Osteoblast (primary cell): ENCODE data around the gene TMPRSS9. TPM values are rescaled to one million over a fixed set of nuclear protein-coding genes. Genes with fewer than 3 reads are reported as not detected.

ENCODE experiments used
- DNase-seq: peaks from one replicate; pipeline ENCODE4 v3.0.0; 2011; ENCODE audit warnings: low spot score, mixed read lengths; ENCODE audit not compliant: insufficient read length; ENCODE audit errors: missing footprints
- H2AFZ ChIP-seq: 2 replicates; pipeline ENCODE4 v1.6.0; 2011; ENCODE audit warnings: mild to moderate bottlenecking, low read length
- H3K27ac ChIP-seq: 2 replicates; pipeline ENCODE4 v1.5.1; 2011; ENCODE audit warnings: mild to moderate bottlenecking, low read depth, low read length, moderate library complexity
- H3K27me3 ChIP-seq: 2 replicates; pipeline ENCODE4 v1.6.0; 2012; ENCODE audit warnings: mild to moderate bottlenecking, control low read depth, inconsistent platforms, low read length, moderate library complexity; ENCODE audit not compliant: insufficient read depth
- H3K36me3 ChIP-seq: 2 replicates; pipeline ENCODE4 v1.5.1; 2011; ENCODE audit warnings: mild to moderate bottlenecking, low read length, control low read depth, moderate library complexity; ENCODE audit not compliant: insufficient read depth
- H3K4me1 ChIP-seq: 2 replicates; pipeline ENCODE4 v1.5.1; 2011; ENCODE audit warnings: mild to moderate bottlenecking, low read length, control low read depth, moderate library complexity; ENCODE audit not compliant: insufficient read depth
- H3K4me2 ChIP-seq: 2 replicates; pipeline ENCODE4 v1.6.0; 2011; ENCODE audit warnings: mild to moderate bottlenecking, low read length; ENCODE audit not compliant: insufficient read depth
- H3K4me3 ChIP-seq: fragments of 200-600 bp; sonication (generic); 3 replicates; pipeline ENCODE4 v1.5.1; 2012; ENCODE audit warnings: mild to moderate bottlenecking, low read length, inconsistent platforms; ENCODE audit not compliant: insufficient read depth
- H3K79me2 ChIP-seq: 2 replicates; pipeline ENCODE4 v1.6.0; 2012; ENCODE audit warnings: mild to moderate bottlenecking, low read length, control low read depth, inconsistent platforms; ENCODE audit not compliant: insufficient read depth
- H3K9me3 ChIP-seq: 2 replicates; pipeline ENCODE4 v1.5.1; 2011; ENCODE audit warnings: low read depth, low read length, control low read depth
- H4K20me1 ChIP-seq: 2 replicates; pipeline ENCODE4 v1.6.0; 2012; ENCODE audit warnings: mild to moderate bottlenecking, low read length, control low read depth; ENCODE audit not compliant: insufficient read depth
- CTCF ChIP-seq: IDR thresholded peaks from 2 replicates; pipeline ENCODE4 v1.5.1; 2011; ENCODE audit warnings: mild to moderate bottlenecking, low read depth, low read length, moderate library complexity; ENCODE audit errors: extremely low read depth
- total RNA-seq: library from RNA; depleted of rRNA; stranded (reverse); fragments of >200 nt; gene quantifications from 2 replicates; pipeline ENCODE4 v1.2.3, GENCODE V29; 2012

The TMPRSS9 gene
- 0.29 and 1.1 TPM in 2 replicates for total RNA-seq

- Histone ChIP-seq H3K4me3 (no peak within 1 kb of the TSS), H2AFZ (no peak within 1 kb of the TSS), H3K4me2 (no peak within 1 kb of the TSS), H3K27ac (no peak within 1 kb of the TSS), H3K36me3 (no peaks in the 10 kb centered on the region), H4K20me1 (no peaks in the 10 kb centered on the region), H3K9me3 (no peaks in the 10 kb centered on the region), H3K79me2 (no peaks in the 10 kb centered on the region), H3K4me1 (no peaks in the 10 kb centered on the region), H3K27me3 (peaks cover 43% of the 10 kb centered on the region)
- TF ChIP-seq CTCF = no peak
- no peak for DNase-seq
Observed at GRCh38 chr19:2359992-2360685, at the start of gene TMPRSS9. TMPRSS9 (plus strand) TSS chr19:2360265; CDS start chr19:2389786, 29,521 bp downstream.

DNA sequence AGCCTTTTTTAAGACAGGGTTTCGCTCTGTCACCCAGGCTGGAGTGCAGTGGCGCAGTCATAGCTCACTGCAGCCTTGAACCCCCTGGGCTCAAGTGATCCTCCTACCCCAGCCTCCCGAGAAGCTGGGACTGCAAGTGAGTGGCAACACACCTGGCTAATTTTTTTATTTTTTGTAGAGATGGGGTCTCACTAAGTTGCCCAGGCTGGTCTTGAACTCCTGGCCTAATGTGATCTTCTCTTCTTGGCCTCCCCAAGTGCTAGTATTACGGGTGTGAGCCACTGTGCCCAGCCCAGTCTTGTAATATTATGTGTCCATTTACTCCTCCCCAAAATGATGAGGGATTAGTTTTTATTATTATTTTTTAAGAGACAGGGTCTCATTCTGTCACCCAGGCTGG lies 49.0 kb upstream of the TMPRSS9 start:
- H3K4me1 ChIP-seq = peaks cover 9% of the 10 kb centered on the region
- H3K27me3 ChIP-seq = peaks cover 33% of the 10 kb centered on the region
- DNase-seq = no peak
- peaks cover 6% of the 10 kb centered on the region for H4K20me1 ChIP-seq
- H3K4me3 ChIP-seq = no peak overlapping the region
- H3K79me2 ChIP-seq = no peaks in the 10 kb centered on the region
- TF ChIP-seq CTCF = no peak
- H3K9me3 ChIP-seq = no peaks in the 10 kb centered on the region
- H3K27ac ChIP-seq = no peak overlapping the region
- no peak overlapping the region for H2AFZ ChIP-seq
- H3K4me2 ChIP-seq = no peak overlapping the region
- H3K36me3 ChIP-seq = no peaks in the 10 kb centered on the region

GRCh38 chr19:2312820-2313501 lies 47.1 kb upstream of the TMPRSS9 start:
- H3K79me2 ChIP-seq = no peaks in the 10 kb centered on the region
- DNase-seq = no peak
- no peak for TF ChIP-seq CTCF
- H3K9me3 ChIP-seq = no peaks in the 10 kb centered on the region
- H3K4me2 ChIP-seq = no peak overlapping the region
- H3K27ac ChIP-seq = no peak overlapping the region
- peaks cover 16% of the 10 kb centered on the region for H3K27me3 ChIP-seq
- H2AFZ ChIP-seq = no peak overlapping the region
- H3K36me3 ChIP-seq = no peaks in the 10 kb centered on the region
- peaks cover 2% of the 10 kb centered on the region for H4K20me1 ChIP-seq
- no peak overlapping the region for H3K4me3 ChIP-seq
- H3K4me1 ChIP-seq = peaks cover 10% of the 10 kb centered on the region

DNA sequence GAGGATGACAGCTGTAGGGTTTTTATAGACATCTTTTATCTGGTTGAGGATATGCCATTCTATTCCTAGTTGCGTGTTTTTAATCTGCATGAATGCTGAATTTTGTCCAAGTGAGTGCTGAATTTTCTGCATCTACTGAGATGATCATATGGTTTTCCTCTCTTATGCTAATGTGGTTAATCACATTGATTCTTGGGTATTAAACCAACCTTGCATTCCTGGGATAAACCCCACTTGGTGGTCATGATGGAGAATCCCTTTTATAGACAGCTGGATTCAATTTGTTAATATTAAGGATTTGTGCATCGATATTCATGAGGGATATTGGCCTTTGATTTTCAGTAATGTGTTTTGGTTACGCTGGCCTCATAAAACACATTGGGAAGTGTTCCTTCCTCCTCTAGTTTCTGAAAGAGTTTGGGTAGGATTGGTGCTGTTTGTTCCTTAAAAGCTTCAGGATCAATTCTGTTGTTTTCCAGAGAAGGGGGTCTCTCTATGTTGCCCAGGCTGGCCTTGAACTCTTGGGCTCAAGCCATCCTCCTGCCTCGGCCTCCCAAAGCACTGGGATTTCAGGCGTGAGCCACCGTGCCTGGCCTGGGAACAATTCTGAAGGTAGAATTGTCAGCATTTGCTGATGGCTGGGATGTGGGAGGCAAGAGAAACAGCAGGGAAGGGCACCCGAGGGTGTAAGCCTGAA lies 44.8 kb upstream of the TMPRSS9 start:
- no peaks in the 10 kb centered on the region for H3K36me3 ChIP-seq
- H2AFZ ChIP-seq = peak overlapping the region; percentile 60

More for the DNA sequence above, 44.8 kb upstream of the TMPRSS9 start:
- Histone ChIP-seq H3K27me3 (peaks cover 2% of the 10 kb centered on the region), H3K4me1 (peaks cover 7% of the 10 kb centered on the region), H3K4me2 (peak overlapping the region; percentile 66), H3K4me3 (no peak overlapping the region), H3K27ac (no peak overlapping the region), H4K20me1 (no peaks in the 10 kb centered on the region), H3K79me2 (no peaks in the 10 kb centered on the region), H3K9me3 (no peaks in the 10 kb centered on the region)
- no peak for DNase-seq
- TF ChIP-seq CTCF = no peak
